GM23338 (cell line): ENCODE data around the gene UBP1. TPM values are rescaled to one million over a fixed set of nuclear protein-coding genes. Genes with fewer than 3 reads are reported as not detected.

Source experiments
- ATAC-seq: fragments of 200-7000 bp; cut with Tn5 transposase; 3 replicates; pipeline ENCODE4 v1.9.1; 2020
- DNase-seq: peaks from one replicate; pipeline ENCODE4 v3.0.0-alpha.2; 2015; ENCODE audit warnings: low spot score
- H2AFZ ChIP-seq: fragments of 200-600 bp; sonication (generic); 2 replicates; pipeline ENCODE4 v1.8.0; 2016; ENCODE audit warnings: antibody characterized with exemption, mild to moderate bottlenecking, moderate library complexity
- H3F3A ChIP-seq: fragments of 200-600 bp; sonication (generic); replicated peaks from 2 replicates; pipeline ENCODE4 v1.8.0; 2017; ENCODE audit warnings: antibody characterized with exemption, mixed run types, low read depth
- H3K27ac ChIP-seq: fragments of 200-600 bp; sonication (generic); 2 replicates; pipeline ENCODE4 v1.6.1; 2016; ENCODE audit warnings: low read depth
- H3K27me3 ChIP-seq: fragments of 200-600 bp; sonication (generic); 2 replicates; pipeline ENCODE4 v1.8.0; 2016; ENCODE audit warnings: mild to moderate bottlenecking, mixed run types, moderate library complexity; ENCODE audit not compliant: insufficient read depth
- H3K36me3 ChIP-seq: fragments of 200-600 bp; sonication (generic); 2 replicates; pipeline ENCODE4 v1.8.0; 2016; ENCODE audit warnings: mild to moderate bottlenecking; ENCODE audit not compliant: insufficient read depth
- H3K4me1 ChIP-seq: fragments of 200-600 bp; sonication (generic); 2 replicates; pipeline ENCODE4 v1.8.0; 2016; ENCODE audit warnings: mild to moderate bottlenecking, moderate library complexity; ENCODE audit not compliant: insufficient read depth
- H3K4me2 ChIP-seq: fragments of 200-600 bp; sonication (generic); 2 replicates; pipeline ENCODE4 v1.7.1; 2017; ENCODE audit warnings: mixed run types
- H3K4me3 ChIP-seq: fragments of 200-600 bp; sonication (generic); 2 replicates; pipeline ENCODE4 v1.6.1; 2016; ENCODE audit warnings: mixed run types
- H3K79me2 ChIP-seq: fragments of 200-600 bp; sonication (generic); replicated peaks from 2 replicates; pipeline ENCODE4 v1.8.0; 2017; ENCODE audit warnings: mild to moderate bottlenecking; ENCODE audit not compliant: insufficient read depth
- H3K9me2 ChIP-seq: fragments of 200-600 bp; sonication (generic); 2 replicates; pipeline ENCODE4 v1.8.0; 2017; ENCODE audit not compliant: insufficient read depth
- H4K20me1 ChIP-seq: fragments of 200-600 bp; sonication (generic); replicated peaks from 2 replicates; pipeline ENCODE4 v1.8.0; 2017; ENCODE audit warnings: mild to moderate bottlenecking; ENCODE audit not compliant: insufficient read depth
- H3K27ac Mint-ChIP-seq: 2 replicates; pipeline ENCODE4 v1.8.0; 2020; ENCODE audit warnings: inconsistent platforms, mild to moderate bottlenecking, moderate library complexity, mixed read lengths
- H3K27me3 Mint-ChIP-seq: 3 replicates; pipeline ENCODE4 v1.8.0; 2022; ENCODE audit warnings: low read depth, mild to moderate bottlenecking, moderate library complexity, mixed read lengths, inconsistent platforms; ENCODE audit not compliant: insufficient read depth, poor library complexity
- H3K36me3 Mint-ChIP-seq: 3 replicates; pipeline ENCODE4 v1.8.0; 2021; ENCODE audit warnings: low read depth, mild to moderate bottlenecking, inconsistent platforms, moderate library complexity, mixed read lengths
- H3K4me1 Mint-ChIP-seq: 3 replicates; pipeline ENCODE4 v1.8.0; 2020; ENCODE audit warnings: mild to moderate bottlenecking, inconsistent platforms, mixed read lengths
- H3K4me3 Mint-ChIP-seq: 3 replicates; pipeline ENCODE4 v1.8.0; 2021; ENCODE audit warnings: moderate library complexity, mild to moderate bottlenecking, inconsistent platforms, mixed read lengths
- H3K9me3 Mint-ChIP-seq: 3 replicates; pipeline ENCODE4 v1.8.0; 2020; ENCODE audit warnings: moderate library complexity, mild to moderate bottlenecking, inconsistent platforms, mixed read lengths
- EZH2 ChIP-seq: fragments of 200-600 bp; sonication (generic); IDR thresholded peaks from one replicate; pipeline ENCODE4 v1.8.0; 2017; ENCODE audit warnings: antibody characterized with exemption, mild to moderate bottlenecking, low read depth; ENCODE audit not compliant: unreplicated experiment
- EZH2phosphoT487 ChIP-seq: fragments of 200-600 bp; sonication (generic); IDR thresholded peaks from one replicate; pipeline ENCODE4 v1.8.1; 2018; ENCODE audit warnings: antibody characterized with exemption; ENCODE audit not compliant: unreplicated experiment
- JUNB ChIP-seq: IDR thresholded peaks from one replicate; pipeline ENCODE4 v1.6.1; 2016; ENCODE audit warnings: antibody characterized with exemption; ENCODE audit not compliant: unreplicated experiment
- NANOG ChIP-seq: IDR thresholded peaks from 2 replicates; pipeline ENCODE4 v1.6.1; 2016; ENCODE audit warnings: antibody characterized with exemption, borderline replicate concordance
- POLR2AphosphoS5 ChIP-seq: IDR thresholded peaks from 2 replicates; pipeline ENCODE4 v1.6.1; 2016; ENCODE audit warnings: antibody characterized with exemption, low read depth
- ZNF114 ChIP-seq: fragments of 250-450 bp; sonication (Bioruptor Pico); IDR thresholded peaks from 2 replicates; pipeline ENCODE4 v1.5.0; 2020; ENCODE audit warnings: mild to moderate bottlenecking, moderate library complexity
- ZNF331 ChIP-seq: fragments of 250-450 bp; sonication (Bioruptor Pico); IDR thresholded peaks from 2 replicates; pipeline ENCODE4 v1.5.0; 2020; ENCODE audit warnings: low read depth, mild to moderate bottlenecking, moderate library complexity
- polyA plus RNA-seq: library from polyadenylated mRNA; unstranded; fragments of >200 nt; fragmentation: Nextera tagmentation; extraction: Ambion mirVana; gene quantifications from 2 replicates; pipeline ENCODE4 v1.2.1, GENCODE V29; 2016
- total RNA-seq: library from RNA; depleted of rRNA; stranded (reverse); fragments of >200 nt; shearing (Covaris generic); gene quantifications from 2 replicates; pipeline ENCODE4 v1.2.3, GENCODE V29; 2014
- TF ChIP-seq, protein P1 (sequence below): fragments of 250-450 bp; sonication (Bioruptor Pico); IDR thresholded peaks from 2 replicates; pipeline ENCODE4 v1.5.0; 2020; ENCODE audit warnings: mild to moderate bottlenecking, moderate library complexity
- TF ChIP-seq, protein P2 (sequence below): IDR thresholded peaks from one replicate; pipeline ENCODE4 v1.6.1; 2018; ENCODE audit warnings: antibody characterized with exemption; ENCODE audit not compliant: unreplicated experiment
- TF ChIP-seq, protein P3 (sequence below): IDR thresholded peaks from 2 replicates; pipeline ENCODE4 v1.6.1; 2016; ENCODE audit warnings: antibody characterized with exemption

The UBP1 gene
- total and polyA plus RNA-seq, 2 experiments from 2014 or later: 16.8 to 66.8 TPM

DNA sequence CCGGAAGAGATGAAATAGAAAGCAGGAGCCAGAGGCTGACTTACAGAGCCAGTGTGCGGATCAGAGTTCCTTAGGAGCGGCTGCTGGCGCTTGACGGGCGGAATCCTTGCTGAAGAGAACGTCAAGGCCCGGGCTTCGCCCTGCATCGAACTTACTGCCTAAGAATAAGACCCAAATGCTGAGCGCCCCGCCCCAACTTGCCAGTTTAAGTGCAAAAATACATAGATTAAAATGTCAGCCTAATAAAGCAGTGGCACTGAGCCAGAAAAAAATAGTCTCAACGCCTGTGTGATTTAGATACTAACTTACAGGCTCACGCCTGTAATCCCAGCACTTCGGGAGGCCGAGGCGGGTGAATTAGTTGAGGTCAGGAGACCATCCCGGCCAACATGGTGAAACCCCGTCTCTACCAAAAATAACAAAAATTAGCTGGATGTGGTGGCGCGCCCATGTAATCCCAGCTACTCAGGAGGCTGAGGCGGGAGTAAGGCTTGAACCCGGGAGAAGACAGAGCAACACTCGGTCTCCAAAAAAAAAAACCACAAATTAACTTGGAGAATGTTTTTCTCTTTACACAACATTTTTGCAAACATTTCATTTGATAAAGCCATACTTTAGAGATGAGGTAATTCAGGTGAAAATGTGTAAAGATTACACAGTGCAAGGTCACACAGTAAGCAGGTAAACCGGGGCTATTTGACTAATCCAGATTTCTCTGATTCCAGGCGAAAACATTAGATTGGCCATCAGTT is 1.2 kb upstream of the UBP1 start (continued):
- TF ChIP-seq, protein P1, sequence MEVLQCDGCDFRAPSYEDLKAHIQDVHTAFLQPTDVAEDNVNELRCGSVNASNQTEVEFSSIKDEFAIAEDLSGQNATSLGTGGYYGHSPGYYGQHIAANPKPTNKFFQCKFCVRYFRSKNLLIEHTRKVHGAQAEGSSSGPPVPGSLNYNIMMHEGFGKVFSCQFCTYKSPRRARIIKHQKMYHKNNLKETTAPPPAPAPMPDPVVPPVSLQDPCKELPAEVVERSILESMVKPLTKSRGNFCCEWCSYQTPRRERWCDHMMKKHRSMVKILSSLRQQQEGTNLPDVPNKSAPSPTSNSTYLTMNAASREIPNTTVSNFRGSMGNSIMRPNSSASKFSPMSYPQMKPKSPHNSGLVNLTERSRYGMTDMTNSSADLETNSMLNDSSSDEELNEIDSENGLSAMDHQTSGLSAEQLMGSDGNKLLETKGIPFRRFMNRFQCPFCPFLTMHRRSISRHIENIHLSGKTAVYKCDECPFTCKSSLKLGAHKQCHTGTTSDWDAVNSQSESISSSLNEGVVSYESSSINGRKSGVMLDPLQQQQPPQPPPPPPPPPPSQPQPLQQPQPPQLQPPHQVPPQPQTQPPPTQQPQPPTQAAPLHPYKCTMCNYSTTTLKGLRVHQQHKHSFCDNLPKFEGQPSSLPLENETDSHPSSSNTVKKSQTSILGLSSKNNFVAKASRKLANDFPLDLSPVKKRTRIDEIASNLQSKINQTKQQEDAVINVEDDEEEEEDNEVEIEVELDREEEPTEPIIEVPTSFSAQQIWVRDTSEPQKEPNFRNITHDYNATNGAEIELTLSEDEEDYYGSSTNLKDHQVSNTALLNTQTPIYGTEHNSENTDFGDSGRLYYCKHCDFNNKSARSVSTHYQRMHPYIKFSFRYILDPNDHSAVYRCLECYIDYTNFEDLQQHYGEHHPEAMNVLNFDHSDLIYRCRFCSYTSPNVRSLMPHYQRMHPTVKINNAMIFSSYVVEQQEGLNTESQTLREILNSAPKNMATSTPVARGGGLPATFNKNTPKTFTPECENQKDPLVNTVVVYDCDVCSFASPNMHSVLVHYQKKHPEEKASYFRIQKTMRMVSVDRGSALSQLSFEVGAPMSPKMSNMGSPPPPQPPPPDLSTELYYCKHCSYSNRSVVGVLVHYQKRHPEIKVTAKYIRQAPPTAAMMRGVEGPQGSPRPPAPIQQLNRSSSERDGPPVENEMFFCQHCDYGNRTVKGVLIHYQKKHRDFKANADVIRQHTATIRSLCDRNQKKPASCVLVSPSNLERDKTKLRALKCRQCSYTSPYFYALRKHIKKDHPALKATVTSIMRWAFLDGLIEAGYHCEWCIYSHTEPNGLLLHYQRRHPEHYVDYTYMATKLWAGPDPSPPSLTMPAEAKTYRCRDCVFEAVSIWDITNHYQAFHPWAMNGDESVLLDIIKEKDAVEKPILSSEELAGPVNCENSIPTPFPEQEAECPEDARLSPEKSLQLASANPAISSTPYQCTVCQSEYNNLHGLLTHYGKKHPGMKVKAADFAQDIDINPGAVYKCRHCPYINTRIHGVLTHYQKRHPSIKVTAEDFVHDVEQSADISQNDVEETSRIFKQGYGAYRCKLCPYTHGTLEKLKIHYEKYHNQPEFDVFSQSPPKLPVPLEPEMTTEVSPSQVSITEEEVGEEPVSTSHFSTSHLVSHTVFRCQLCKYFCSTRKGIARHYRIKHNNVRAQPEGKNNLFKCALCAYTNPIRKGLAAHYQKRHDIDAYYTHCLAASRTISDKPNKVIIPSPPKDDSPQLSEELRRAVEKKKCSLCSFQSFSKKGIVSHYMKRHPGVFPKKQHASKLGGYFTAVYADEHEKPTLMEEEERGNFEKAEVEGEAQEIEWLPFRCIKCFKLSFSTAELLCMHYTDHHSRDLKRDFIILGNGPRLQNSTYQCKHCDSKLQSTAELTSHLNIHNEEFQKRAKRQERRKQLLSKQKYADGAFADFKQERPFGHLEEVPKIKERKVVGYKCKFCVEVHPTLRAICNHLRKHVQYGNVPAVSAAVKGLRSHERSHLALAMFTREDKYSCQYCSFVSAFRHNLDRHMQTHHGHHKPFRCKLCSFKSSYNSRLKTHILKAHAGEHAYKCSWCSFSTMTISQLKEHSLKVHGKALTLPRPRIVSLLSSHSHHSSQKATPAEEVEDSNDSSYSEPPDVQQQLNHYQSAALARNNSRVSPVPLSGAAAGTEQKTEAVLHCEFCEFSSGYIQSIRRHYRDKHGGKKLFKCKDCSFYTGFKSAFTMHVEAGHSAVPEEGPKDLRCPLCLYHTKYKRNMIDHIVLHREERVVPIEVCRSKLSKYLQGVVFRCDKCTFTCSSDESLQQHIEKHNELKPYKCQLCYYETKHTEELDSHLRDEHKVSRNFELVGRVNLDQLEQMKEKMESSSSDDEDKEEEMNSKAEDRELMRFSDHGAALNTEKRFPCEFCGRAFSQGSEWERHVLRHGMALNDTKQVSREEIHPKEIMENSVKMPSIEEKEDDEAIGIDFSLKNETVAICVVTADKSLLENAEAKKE: no peak
- TF ChIP-seq POLR2AphosphoS5 (no peak), EZH2phosphoT487 (no peak)

DNA sequence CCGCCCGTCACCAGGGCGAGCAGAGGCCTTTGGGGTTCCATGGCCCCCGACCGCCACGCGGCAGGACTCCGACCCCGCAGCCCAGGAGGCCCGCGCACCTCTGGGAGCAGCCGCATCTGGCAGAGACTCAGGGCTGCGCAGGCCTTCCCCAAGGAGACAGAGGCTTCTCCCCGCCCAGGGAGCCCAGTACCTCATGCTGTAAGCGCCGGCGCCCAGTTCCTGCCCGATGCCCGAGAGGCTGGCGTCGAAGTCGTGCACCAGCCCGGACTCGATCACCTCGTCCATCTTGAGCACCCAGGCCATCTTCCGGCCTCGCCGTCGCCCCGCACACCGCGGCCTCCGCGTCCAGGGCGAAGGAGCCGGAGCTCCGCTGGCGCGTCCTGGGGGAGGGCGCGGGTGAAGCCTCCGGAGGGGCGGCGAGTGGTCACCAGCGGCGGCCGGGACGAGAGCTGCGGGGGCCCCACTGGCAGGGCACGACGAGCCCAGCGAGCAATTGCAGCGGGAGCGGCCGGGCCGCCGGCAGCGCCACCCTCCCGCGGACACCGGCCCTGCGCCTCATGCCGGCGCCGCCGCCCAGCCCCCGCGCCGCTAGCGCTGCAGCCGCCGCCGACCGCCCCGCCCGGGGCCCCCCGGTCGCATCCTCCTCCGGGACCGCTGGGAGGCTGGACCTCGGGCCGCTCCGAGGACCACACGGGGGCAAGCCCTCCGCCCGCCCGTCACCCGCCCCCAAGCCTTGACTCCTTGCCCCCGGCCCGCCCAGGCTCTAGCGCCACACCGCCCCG is 468 bp downstream of the UBP1 start:
- H3K27ac Mint-ChIP-seq: no peak overlapping the region
- Histone ChIP-seq H3K4me1 (peaks cover 29% of the 10 kb centered on the region), H3F3A (peaks cover 13% of the 10 kb centered on the region), H3K36me3 (no peaks in the 10 kb centered on the region), H3K27ac (peak overlapping the region; percentile 78), H4K20me1 (peaks cover 41% of the 10 kb centered on the region), H3K27me3 (no peaks in the 10 kb centered on the region), H2AFZ (no peak overlapping the region), H3K79me2 (peaks cover 49% of the 10 kb centered on the region), H3K9me2 (no peaks in the 10 kb centered on the region), H3K4me3 (peak overlapping the region; percentile 71), H3K4me2 (peak overlapping the region; percentile 92)
- no peaks in the 10 kb centered on the region; the same call in 2 of the 3 replicates for H3K36me3 Mint-ChIP-seq
- H3K27me3 Mint-ChIP-seq: peaks cover 4% of the 10 kb centered on the region
- ATAC-seq (peak; percentile 15), DNase-seq (peak; percentile 51)
- peak overlapping the region; percentile 99 for H3K4me3 Mint-ChIP-seq
- H3K9me3 Mint-ChIP-seq: peaks cover 3% of the 10 kb centered on the region; the same call in 1 of the 3 replicates
- H3K4me1 Mint-ChIP-seq: peaks cover 40% of the 10 kb centered on the region
- TF ChIP-seq NANOG: no peak
- no peak for TF ChIP-seq JUNB
- TF ChIP-seq EZH2: no peak
- TF ChIP-seq, protein P2, sequence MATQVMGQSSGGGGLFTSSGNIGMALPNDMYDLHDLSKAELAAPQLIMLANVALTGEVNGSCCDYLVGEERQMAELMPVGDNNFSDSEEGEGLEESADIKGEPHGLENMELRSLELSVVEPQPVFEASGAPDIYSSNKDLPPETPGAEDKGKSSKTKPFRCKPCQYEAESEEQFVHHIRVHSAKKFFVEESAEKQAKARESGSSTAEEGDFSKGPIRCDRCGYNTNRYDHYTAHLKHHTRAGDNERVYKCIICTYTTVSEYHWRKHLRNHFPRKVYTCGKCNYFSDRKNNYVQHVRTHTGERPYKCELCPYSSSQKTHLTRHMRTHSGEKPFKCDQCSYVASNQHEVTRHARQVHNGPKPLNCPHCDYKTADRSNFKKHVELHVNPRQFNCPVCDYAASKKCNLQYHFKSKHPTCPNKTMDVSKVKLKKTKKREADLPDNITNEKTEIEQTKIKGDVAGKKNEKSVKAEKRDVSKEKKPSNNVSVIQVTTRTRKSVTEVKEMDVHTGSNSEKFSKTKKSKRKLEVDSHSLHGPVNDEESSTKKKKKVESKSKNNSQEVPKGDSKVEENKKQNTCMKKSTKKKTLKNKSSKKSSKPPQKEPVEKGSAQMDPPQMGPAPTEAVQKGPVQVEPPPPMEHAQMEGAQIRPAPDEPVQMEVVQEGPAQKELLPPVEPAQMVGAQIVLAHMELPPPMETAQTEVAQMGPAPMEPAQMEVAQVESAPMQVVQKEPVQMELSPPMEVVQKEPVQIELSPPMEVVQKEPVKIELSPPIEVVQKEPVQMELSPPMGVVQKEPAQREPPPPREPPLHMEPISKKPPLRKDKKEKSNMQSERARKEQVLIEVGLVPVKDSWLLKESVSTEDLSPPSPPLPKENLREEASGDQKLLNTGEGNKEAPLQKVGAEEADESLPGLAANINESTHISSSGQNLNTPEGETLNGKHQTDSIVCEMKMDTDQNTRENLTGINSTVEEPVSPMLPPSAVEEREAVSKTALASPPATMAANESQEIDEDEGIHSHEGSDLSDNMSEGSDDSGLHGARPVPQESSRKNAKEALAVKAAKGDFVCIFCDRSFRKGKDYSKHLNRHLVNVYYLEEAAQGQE: no peak
- no peak for TF ChIP-seq EZH2phosphoT487
- TF ChIP-seq, protein P3, sequence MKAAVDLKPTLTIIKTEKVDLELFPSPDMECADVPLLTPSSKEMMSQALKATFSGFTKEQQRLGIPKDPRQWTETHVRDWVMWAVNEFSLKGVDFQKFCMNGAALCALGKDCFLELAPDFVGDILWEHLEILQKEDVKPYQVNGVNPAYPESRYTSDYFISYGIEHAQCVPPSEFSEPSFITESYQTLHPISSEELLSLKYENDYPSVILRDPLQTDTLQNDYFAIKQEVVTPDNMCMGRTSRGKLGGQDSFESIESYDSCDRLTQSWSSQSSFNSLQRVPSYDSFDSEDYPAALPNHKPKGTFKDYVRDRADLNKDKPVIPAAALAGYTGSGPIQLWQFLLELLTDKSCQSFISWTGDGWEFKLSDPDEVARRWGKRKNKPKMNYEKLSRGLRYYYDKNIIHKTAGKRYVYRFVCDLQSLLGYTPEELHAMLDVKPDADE: no peak
- TF ChIP-seq ZNF114 (CRISPR knock-in tag): no peak
- TF ChIP-seq POLR2AphosphoS5: peak; percentile 34; the same call in 1 of the 2 replicates
- no peak for TF ChIP-seq ZNF331 (CRISPR knock-in tag)
